Skeletal muscle satellite cell (primary cell): ENCODE measurements around the gene PPP1R36.

Experiments
- H3K27me3 ChIP-seq: 2 replicates; pipeline ENCODE4 v1.7.0; 2013; ENCODE audit warnings: low read length; ENCODE audit not compliant: control insufficient read depth, insufficient read depth
- H3K36me3 ChIP-seq: 2 replicates; pipeline ENCODE4 v1.7.0; 2013; ENCODE audit warnings: mild to moderate bottlenecking, control low read depth, low read length; ENCODE audit not compliant: insufficient read depth
- H3K4me1 ChIP-seq: 2 replicates; pipeline ENCODE4 v1.7.0; 2013; ENCODE audit warnings: low read length; ENCODE audit not compliant: control insufficient read depth, insufficient read depth
- H3K4me2 ChIP-seq: 2 replicates; pipeline ENCODE4 v1.7.0; 2013; ENCODE audit warnings: mild to moderate bottlenecking, low read length
- H3K4me3 ChIP-seq: 2 replicates; pipeline ENCODE4 v1.7.0; 2013; ENCODE audit warnings: low read length
- H3K9ac ChIP-seq: 2 replicates; pipeline ENCODE4 v1.7.0; 2013; ENCODE audit warnings: mild to moderate bottlenecking, low read depth, low read length, moderate library complexity
- H3K9me3 ChIP-seq: replicated peaks from 2 replicates; pipeline ENCODE4 v1.7.0; 2013; ENCODE audit warnings: mild to moderate bottlenecking, control low read depth, low read length

PPP1R36 gene

GRCh38 chr14:64574371-64575107 is 24.8 kb downstream of the PPP1R36 start:
- no peak overlapping the region for H3K9ac ChIP-seq
- H3K27me3 ChIP-seq = no peaks in the 10 kb centered on the region
- H3K9me3 ChIP-seq = no peaks in the 10 kb centered on the region

GRCh38 chr14:64577211-64577610 is 27.4 kb downstream of the PPP1R36 start:
- no peaks in the 10 kb centered on the region for H3K4me1 ChIP-seq
- no peak overlapping the region for H3K4me2 ChIP-seq
- no peak overlapping the region for H3K4me3 ChIP-seq
- no peaks in the 10 kb centered on the region for H3K36me3 ChIP-seq
- no peaks in the 10 kb centered on the region for H3K9me3 ChIP-seq
- no peaks in the 10 kb centered on the region for H3K27me3 ChIP-seq
- no peak overlapping the region for H3K9ac ChIP-seq

More at GRCh38 chr14:64574371-64575107, 24.8 kb downstream of the PPP1R36 start:
- H3K36me3 ChIP-seq = no peaks in the 10 kb centered on the region
- H3K4me1 ChIP-seq = peaks cover 4% of the 10 kb centered on the region
- no peak overlapping the region for H3K4me2 ChIP-seq
- H3K4me3 ChIP-seq = no peak overlapping the region

- no peaks in the 10 kb centered on the region for H3K9me3 ChIP-seq
- no peak overlapping the region for H3K4me3 ChIP-seq
- no peaks in the 10 kb centered on the region for H3K27me3 ChIP-seq
- H3K4me2 ChIP-seq = no peak overlapping the region
- no peaks in the 10 kb centered on the region for H3K36me3 ChIP-seq
- H3K9ac ChIP-seq = no peak overlapping the region
- no peaks in the 10 kb centered on the region for H3K4me1 ChIP-seq
These were observed 30.7 kb downstream of the PPP1R36 start for GRCh38 chr14:64580467-64580866.

- Histone ChIP-seq H3K4me3 (no peak overlapping the region), H3K27me3 (no peaks in the 10 kb centered on the region), H3K9ac (no peak overlapping the region), H3K4me2 (no peak overlapping the region), H3K9me3 (no peaks in the 10 kb centered on the region), H3K36me3 (no peaks in the 10 kb centered on the region), H3K4me1 (no peaks in the 10 kb centered on the region)
These were observed 31.6 kb downstream of the PPP1R36 start for GRCh38 chr14:64581363-64581762.

- Histone ChIP-seq H3K4me2 (no peak overlapping the region), H3K4me1 (no peaks in the 10 kb centered on the region), H3K4me3 (no peak overlapping the region), H3K27me3 (no peaks in the 10 kb centered on the region), H3K9ac (no peak overlapping the region), H3K9me3 (no peaks in the 10 kb centered on the region), H3K36me3 (no peaks in the 10 kb centered on the region)
These were observed 32.1 kb downstream of the PPP1R36 start for GRCh38 chr14:64581817-64582216.

- Histone ChIP-seq H3K9me3 (no peaks in the 10 kb centered on the region), H3K36me3 (no peaks in the 10 kb centered on the region), H3K4me3 (no peak overlapping the region), H3K4me2 (no peak overlapping the region), H3K9ac (no peak overlapping the region), H3K27me3 (no peaks in the 10 kb centered on the region), H3K4me1 (no peaks in the 10 kb centered on the region)
These were observed 34.4 kb downstream of the PPP1R36 start for GRCh38 chr14:64584190-64584589.

- Histone ChIP-seq H3K9ac (no peak overlapping the region), H3K36me3 (no peaks in the 10 kb centered on the region), H3K9me3 (no peaks in the 10 kb centered on the region), H3K4me1 (no peaks in the 10 kb centered on the region), H3K4me2 (no peak overlapping the region), H3K4me3 (no peak overlapping the region), H3K27me3 (no peaks in the 10 kb centered on the region)
These were observed 42.0 kb downstream of the PPP1R36 start for GRCh38 chr14:64591809-64592208.

GRCh38 chr14:64594438-64594837 is 44.7 kb downstream of the PPP1R36 start:
- no peak overlapping the region for H3K4me2 ChIP-seq
- H3K4me1 ChIP-seq = no peaks in the 10 kb centered on the region
- H3K9me3 ChIP-seq = no peaks in the 10 kb centered on the region
- H3K4me3 ChIP-seq = no peak overlapping the region
- H3K27me3 ChIP-seq = peaks cover 3% of the 10 kb centered on the region
- no peaks in the 10 kb centered on the region for H3K36me3 ChIP-seq
- H3K9ac ChIP-seq = no peak overlapping the region

- H3K9me3 ChIP-seq = no peaks in the 10 kb centered on the region
- no peaks in the 10 kb centered on the region for H3K36me3 ChIP-seq
These were observed 48.6 kb downstream of the PPP1R36 start for GRCh38 chr14:64598404-64598803.

GRCh38 chr14:64601571-64601970 is 51.8 kb downstream of the PPP1R36 start:
- H3K9ac ChIP-seq = no peak overlapping the region
- H3K4me2 ChIP-seq = no peak overlapping the region
- H3K4me1 ChIP-seq = no peaks in the 10 kb centered on the region
- no peaks in the 10 kb centered on the region for H3K9me3 ChIP-seq
- no peak overlapping the region for H3K4me3 ChIP-seq
- H3K27me3 ChIP-seq = peaks cover 11% of the 10 kb centered on the region
- H3K36me3 ChIP-seq = no peaks in the 10 kb centered on the region

More at GRCh38 chr14:64598404-64598803, 48.6 kb downstream of the PPP1R36 start:
- peaks cover 3% of the 10 kb centered on the region for H3K27me3 ChIP-seq
- H3K4me2 ChIP-seq = no peak overlapping the region
- H3K4me1 ChIP-seq = no peaks in the 10 kb centered on the region
- H3K9ac ChIP-seq = no peak overlapping the region
- no peak overlapping the region for H3K4me3 ChIP-seq

- Histone ChIP-seq H3K4me3 (no peak overlapping the region), H3K27me3 (peaks cover 15% of the 10 kb centered on the region), H3K9ac (no peak overlapping the region), H3K4me1 (no peaks in the 10 kb centered on the region), H3K36me3 (no peaks in the 10 kb centered on the region), H3K4me2 (no peak overlapping the region), H3K9me3 (no peaks in the 10 kb centered on the region)
These were observed 53.1 kb downstream of the PPP1R36 start for GRCh38 chr14:64602826-64603225.

GRCh38 chr14:64604001-64604400 is 54.2 kb downstream of the PPP1R36 start:
- no peaks in the 10 kb centered on the region for H3K4me1 ChIP-seq
- no peaks in the 10 kb centered on the region for H3K36me3 ChIP-seq
- H3K9me3 ChIP-seq = no peaks in the 10 kb centered on the region
- H3K4me2 ChIP-seq = no peak overlapping the region
- no peak overlapping the region for H3K9ac ChIP-seq
- no peak overlapping the region for H3K4me3 ChIP-seq
- H3K27me3 ChIP-seq = peaks cover 15% of the 10 kb centered on the region
